BE2C (cell line): ENCODE measurements around the gene AKAP6.

Source experiments
- DNase-seq: peaks from one replicate; pipeline ENCODE4 v3.0.0-alpha.2; 2020
- H3K27me3 ChIP-seq: fragments of 250-450 bp; sonication (Bioruptor Pico); 2 replicates; pipeline ENCODE4 v1.5.1; 2020; ENCODE audit warnings: mild to moderate bottlenecking
- H3K36me3 ChIP-seq: fragments of 250-450 bp; sonication (Bioruptor Pico); 2 replicates; pipeline ENCODE4 v1.5.1; 2020; ENCODE audit warnings: mild to moderate bottlenecking
- H3K4me1 ChIP-seq: fragments of 250-450 bp; sonication (Bioruptor Pico); 2 replicates; pipeline ENCODE4 v1.5.1; 2020
- H3K4me3 ChIP-seq: 2 replicates; pipeline ENCODE4 v1.5.1; 2011; ENCODE audit warnings: low read depth, low read length
- H3K9me3 ChIP-seq: fragments of 250-450 bp; sonication (Bioruptor Pico); 2 replicates; pipeline ENCODE4 v1.5.1; 2020
- TF ChIP-seq, protein P1 (sequence below): IDR thresholded peaks from 2 replicates; pipeline ENCODE4 v1.5.1; 2012; ENCODE audit warnings: mild to moderate bottlenecking, low read depth, low read length

AKAP6 gene

DNA sequence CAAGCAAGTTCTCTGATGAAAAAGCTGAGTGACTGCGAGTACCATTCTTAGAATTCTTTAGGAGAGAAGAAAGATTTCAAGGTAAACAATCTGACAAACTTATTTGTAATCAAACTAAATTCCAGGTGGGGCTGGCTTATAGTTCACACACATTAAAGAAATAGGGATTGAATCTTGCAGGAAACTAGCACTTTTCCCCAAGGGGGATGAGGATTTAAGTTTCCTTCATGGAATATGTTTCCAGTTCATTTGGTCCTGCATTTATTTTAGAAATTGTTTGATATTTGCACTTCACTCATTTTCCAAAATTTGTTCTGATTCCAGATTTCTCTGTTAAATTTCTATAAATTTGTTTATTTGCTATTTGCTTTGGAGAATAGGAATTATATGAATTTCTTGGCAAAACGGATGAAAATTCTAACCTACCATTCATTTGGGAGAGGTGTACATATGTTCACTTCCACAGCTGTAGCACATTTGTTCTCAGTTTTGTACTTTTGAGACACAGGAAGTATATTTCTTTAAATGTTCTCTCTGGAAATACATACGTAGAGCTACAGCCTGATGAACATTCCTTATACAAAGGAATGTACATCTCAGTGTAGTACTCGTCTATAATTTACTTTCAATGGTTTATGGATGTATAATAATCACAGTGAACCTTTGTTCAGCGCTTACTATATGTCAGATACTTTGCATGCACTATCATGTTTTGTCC lies 145.5 kb downstream of the AKAP6 start:
- DNase-seq: no peak
- H3K36me3 ChIP-seq: no peaks in the 10 kb centered on the region
- no peaks in the 10 kb centered on the region for H3K27me3 ChIP-seq
- H3K4me3 ChIP-seq: no peak overlapping the region
- H3K9me3 ChIP-seq: no peaks in the 10 kb centered on the region
- peaks cover 8% of the 10 kb centered on the region; the same call in 1 of the 2 replicates for H3K4me1 ChIP-seq
- TF ChIP-seq, protein P1, sequence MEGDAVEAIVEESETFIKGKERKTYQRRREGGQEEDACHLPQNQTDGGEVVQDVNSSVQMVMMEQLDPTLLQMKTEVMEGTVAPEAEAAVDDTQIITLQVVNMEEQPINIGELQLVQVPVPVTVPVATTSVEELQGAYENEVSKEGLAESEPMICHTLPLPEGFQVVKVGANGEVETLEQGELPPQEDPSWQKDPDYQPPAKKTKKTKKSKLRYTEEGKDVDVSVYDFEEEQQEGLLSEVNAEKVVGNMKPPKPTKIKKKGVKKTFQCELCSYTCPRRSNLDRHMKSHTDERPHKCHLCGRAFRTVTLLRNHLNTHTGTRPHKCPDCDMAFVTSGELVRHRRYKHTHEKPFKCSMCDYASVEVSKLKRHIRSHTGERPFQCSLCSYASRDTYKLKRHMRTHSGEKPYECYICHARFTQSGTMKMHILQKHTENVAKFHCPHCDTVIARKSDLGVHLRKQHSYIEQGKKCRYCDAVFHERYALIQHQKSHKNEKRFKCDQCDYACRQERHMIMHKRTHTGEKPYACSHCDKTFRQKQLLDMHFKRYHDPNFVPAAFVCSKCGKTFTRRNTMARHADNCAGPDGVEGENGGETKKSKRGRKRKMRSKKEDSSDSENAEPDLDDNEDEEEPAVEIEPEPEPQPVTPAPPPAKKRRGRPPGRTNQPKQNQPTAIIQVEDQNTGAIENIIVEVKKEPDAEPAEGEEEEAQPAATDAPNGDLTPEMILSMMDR: no peak

DNA sequence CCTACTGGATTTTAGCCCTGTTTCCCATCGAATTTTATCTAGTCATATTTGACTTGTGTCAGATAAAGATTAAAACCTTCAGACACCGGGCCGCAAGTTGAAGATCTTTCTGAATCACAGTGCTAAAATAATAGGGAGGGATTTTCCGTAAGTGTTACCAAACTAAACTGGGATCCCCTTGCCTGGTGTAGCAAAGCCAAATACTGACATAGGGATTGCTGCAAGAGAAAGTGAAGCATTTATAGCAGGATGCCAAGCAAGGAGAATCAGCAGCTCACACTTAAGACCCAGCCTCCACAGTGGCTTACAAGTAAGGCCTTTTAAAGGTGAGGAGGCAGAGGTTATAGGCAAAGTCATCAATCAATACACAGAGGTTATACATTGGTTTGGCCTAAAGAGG lies 147.4 kb downstream of the AKAP6 start:
- Histone ChIP-seq H3K36me3 (no peaks in the 10 kb centered on the region), H3K4me3 (no peak overlapping the region), H3K9me3 (no peaks in the 10 kb centered on the region), H3K27me3 (no peaks in the 10 kb centered on the region), H3K4me1 (peaks cover 8% of the 10 kb centered on the region; the same call in 1 of the 2 replicates)
- TF ChIP-seq, protein P1: no peak
- no peak for DNase-seq

DNA sequence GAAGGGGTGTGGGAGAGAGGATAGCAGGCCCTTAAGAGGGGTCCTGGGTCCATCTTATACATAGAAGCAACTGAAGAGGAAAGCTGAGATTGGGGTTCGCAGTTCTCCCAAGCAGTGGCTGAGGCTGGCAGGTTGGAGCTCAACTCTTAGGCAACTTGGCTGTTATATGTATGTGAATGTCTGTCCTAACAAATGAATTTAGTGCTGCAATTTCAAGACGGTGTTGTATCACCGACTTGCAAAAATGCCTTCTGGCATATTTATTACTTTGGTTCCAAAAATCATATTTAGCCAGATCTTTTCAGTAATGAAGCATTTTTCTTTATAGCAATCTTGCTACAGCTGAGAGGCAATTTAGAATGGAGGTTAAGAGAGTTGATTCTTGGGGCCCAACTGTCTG lies 148.3 kb downstream of the AKAP6 start:
- Histone ChIP-seq H3K4me1 (peaks cover 8% of the 10 kb centered on the region; the same call in 1 of the 2 replicates), H3K36me3 (no peaks in the 10 kb centered on the region), H3K27me3 (no peaks in the 10 kb centered on the region), H3K9me3 (no peaks in the 10 kb centered on the region), H3K4me3 (no peak overlapping the region)
- DNase-seq: no peak
- TF ChIP-seq, protein P1: no peak

DNA sequence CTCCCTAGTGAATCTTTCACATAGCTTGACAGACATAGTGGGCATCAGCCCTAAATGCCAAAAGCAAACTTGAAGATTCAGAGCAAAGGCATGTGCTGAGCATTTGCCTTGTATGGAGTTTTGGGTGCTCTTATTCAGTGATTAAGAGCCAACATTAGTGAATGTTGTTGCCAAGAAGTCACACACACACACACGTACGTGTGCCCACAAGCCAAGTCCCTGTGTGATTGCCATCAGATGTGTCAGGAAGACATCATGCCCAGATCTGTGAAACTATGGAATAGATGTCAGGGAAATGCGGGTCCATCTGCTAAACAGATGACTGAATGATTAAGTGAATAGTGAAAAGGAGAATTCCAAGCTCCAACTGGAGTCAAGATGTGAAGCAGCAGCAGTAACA lies 149.0 kb downstream of the AKAP6 start:
- Histone ChIP-seq H3K36me3 (no peaks in the 10 kb centered on the region), H3K9me3 (no peaks in the 10 kb centered on the region), H3K4me1 (peaks cover 8% of the 10 kb centered on the region; the same call in 1 of the 2 replicates), H3K4me3 (no peak overlapping the region), H3K27me3 (no peaks in the 10 kb centered on the region)
- no peak for DNase-seq
- TF ChIP-seq, protein P1: no peak

DNA sequence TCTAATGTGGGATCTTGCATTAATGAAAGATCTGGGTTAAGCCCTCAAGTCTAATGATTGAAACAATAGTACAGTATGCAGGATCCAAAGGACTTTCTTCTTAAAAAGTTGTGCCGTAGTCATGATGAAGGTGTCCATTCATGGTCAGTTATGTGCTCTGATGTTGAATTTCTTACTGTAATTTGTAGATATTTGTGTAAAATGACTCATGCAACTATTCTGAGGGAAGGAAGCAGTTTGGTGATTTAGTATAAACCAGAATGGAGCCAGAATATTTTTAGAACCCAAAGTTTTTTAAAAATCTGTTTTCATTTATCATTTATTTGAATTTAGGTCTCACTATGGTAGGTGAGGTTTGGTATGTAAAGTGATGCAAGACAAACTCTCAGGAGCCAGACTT lies 151.2 kb downstream of the AKAP6 start:
- no peak for DNase-seq
- TF ChIP-seq, protein P1: no peak

DNA sequence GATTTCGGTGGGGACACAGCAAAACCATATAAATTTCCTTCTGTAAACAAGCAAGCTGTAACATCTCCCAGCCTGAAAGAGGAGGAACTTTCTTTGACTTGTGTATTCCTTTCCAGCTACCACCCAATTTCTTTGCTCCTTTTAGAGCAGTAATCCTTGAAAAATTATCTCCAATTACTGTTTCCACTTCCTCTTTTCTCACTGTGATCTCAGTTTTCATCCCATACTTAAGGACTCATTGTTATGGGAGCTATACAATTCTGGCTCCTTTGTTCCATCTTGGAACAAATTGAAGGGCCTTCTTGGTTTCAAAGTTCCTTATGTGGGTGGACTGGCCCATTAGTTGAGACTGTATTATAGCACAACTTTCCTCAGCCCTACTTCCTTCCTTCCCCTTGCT lies 152.6 kb downstream of the AKAP6 start:
- H3K4me3 ChIP-seq: no peak overlapping the region
- TF ChIP-seq, protein P1: no peak
- no peak for DNase-seq
- no peaks in the 10 kb centered on the region for H3K36me3 ChIP-seq
- no peaks in the 10 kb centered on the region for H3K9me3 ChIP-seq
- no peaks in the 10 kb centered on the region for H3K27me3 ChIP-seq
- peaks cover 8% of the 10 kb centered on the region; the same call in 1 of the 2 replicates for H3K4me1 ChIP-seq

More for the DNA sequence above, 151.2 kb downstream of the AKAP6 start:
- Histone ChIP-seq H3K4me1 (peaks cover 8% of the 10 kb centered on the region; the same call in 1 of the 2 replicates), H3K4me3 (no peak overlapping the region), H3K36me3 (no peaks in the 10 kb centered on the region), H3K9me3 (no peaks in the 10 kb centered on the region), H3K27me3 (no peaks in the 10 kb centered on the region)
